Astrocyte (in vitro differentiated cells and primary cell): ENCODE results near the gene ATG2B.

Source experiments
- CTCF ChIP-seq: IDR thresholded peaks from 2 replicates; pipeline ENCODE4 v1.5.1; 2011; ENCODE audit warnings: low read depth, mild to moderate bottlenecking, inconsistent platforms, low read length, moderate library complexity; ENCODE audit not compliant: insufficient read depth
- EZH2 ChIP-seq: IDR thresholded peaks from 2 replicates; pipeline ENCODE4 v1.6.1; 2012; ENCODE audit warnings: mild to moderate bottlenecking, low read length, inconsistent platforms; ENCODE audit not compliant: insufficient read depth

GRCh38 chr14:96281486-96281885 lies 81.7 kb downstream of the ATG2B start:
- TF ChIP-seq EZH2 (no peak), CTCF (no peak)
